ENCODE results near the gene GALNS.

The GALNS gene

DNA sequence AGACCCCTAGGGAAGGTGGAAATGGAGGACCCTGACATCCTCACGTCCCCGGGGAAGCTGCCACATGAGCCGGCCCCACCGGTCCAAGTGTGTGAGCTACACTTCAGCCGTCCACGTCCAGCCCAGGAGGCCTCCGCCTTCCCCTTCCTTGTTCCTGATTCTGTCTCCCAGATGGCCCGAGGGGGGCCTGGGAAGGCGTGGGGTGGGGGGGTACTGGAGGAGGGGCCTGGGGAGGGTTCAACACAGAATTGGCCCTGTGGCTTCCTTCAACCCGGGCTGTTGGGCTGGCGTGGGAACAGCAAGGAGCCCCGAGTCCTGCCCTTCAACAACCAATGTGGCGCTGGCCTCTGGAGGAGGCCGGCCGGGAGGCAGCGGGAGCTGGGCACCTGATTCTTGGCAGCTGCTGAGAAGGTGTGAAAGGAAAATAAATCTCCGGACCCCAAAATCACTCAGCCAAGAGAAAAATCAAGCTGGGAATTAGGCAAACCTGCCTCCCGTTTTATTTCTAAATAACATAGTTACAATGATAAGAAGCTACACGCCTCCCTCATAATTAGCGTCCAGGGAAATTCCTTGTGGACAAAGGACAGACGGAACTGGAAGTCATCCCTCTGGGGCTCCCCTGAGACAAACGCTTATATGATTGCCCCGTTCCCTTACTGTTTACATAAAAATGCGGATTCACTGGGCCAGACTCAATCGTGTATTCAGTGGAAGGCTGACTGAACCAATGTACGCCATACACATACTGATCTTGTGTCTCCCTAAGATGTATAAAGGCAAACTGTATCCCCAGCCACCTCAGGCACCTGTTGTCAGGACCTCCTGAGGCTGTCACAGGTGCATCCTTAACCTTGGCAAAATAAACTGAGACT, 43.2 kb downstream of the GALNS start:
- Histone ChIP-seq H3K9ac (ENCODE audit: low read depth, low read length) (no peak overlapping the region), H3K4me3 (ENCODE audit: low read depth, low read length) (no peak overlapping the region), H3K27me3 (ENCODE audit: control insufficient read depth, insufficient read depth, low read length) (no peaks in the 10 kb centered on the region), H3K36me3 (ENCODE audit: control insufficient read depth, insufficient read depth, low read length) (peaks cover 22% of the 10 kb centered on the region), H3K4me1 (ENCODE audit: control insufficient read depth, insufficient read depth, low read length) (peaks cover 7% of the 10 kb centered on the region; the same call in 1 of the 2 replicates), H3K27ac (ENCODE audit: low read depth, low read length) (no peak overlapping the region), H3K9me3 (ENCODE audit: control insufficient read depth, insufficient read depth, low read length) (no peaks in the 10 kb centered on the region)

DNA sequence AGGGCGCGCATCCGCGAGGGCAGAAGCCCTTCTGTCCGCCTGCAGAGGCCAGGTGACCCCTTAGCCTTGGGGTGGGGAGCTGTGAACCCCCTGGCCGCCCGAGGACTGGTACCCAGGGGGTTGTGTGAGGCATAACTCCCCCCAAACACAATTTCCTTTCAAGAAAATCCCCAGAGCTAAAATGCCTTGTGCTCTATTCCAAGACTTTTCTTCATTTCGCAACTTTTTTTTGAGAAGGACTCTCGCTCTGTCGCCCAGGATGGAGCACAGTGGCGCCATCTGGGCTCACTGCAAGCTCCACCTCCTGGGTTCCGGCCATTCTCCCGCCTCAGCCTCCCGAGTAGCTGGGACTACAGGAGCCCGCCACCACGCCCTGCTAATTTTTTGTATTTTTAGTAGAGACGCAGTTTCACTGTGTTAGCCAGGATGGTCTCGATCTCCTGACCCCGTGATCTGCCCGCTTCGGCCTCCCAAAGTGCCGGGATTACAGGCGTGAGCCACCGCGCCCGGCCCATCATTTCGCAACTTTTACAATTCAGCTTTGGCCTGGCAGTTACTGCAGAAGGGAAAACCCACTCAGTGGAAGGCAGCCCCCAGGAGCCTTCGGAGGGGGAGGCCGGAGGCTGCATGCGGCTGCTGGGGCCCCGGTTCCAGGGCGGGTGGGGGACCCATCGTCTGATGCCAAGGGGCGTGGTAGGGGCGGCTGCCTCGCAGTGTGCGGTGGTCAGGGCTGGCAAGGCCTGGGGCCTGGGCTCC, 44.1 kb downstream of the GALNS start:
- Histone ChIP-seq H3K27ac (ENCODE audit: low read depth, low read length) (peak overlapping the region; percentile 94), H3K27me3 (ENCODE audit: control insufficient read depth, insufficient read depth, low read length) (no peaks in the 10 kb centered on the region), H3K36me3 (ENCODE audit: control insufficient read depth, insufficient read depth, low read length) (peaks cover 31% of the 10 kb centered on the region), H3K9me3 (ENCODE audit: control insufficient read depth, insufficient read depth, low read length) (no peaks in the 10 kb centered on the region), H3K4me1 (ENCODE audit: control insufficient read depth, insufficient read depth, low read length) (peaks cover 7% of the 10 kb centered on the region; the same call in 1 of the 2 replicates), H3K9ac (ENCODE audit: low read depth, low read length) (peak overlapping the region; percentile 83), H3K4me3 (ENCODE audit: low read depth, low read length) (peak overlapping the region; percentile 91)

DNA sequence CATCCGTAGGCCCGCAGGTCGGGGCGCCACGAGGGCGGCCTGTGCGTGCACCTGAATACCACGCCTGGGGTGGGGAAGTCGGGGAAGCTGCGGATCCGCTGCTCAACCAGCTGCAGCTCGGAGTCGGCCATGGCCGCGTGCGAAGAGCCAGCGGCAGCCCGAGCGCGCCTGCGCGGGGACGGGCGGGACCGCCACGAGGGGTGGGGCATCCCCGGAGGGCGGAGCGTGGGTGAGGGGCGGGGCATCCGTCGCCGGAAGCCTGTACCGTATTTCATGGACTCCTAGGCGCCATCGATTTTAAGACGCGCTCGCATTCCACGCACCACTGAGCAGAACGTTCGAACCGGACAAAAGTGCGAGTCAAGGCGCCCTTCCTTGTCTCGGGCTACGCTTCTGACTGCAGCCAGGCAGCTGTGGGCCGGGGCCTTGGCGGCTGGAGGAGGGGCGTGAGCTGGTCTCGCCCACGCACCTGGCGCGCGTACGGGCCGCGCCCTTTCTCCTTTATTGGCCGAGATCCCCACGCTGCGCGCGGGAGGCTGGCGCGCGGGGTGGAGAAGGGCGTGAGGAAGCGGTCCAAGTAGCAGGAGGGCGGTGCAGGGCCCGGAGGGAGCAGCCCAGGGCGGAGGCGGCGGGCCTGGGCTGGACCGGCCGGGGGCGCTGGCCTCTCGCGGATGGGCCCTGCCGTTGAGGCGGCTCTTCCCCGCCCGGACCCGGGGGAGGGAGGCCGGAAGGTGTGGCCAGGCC, 44.8 kb downstream of the GALNS start, which contains the start of gene APRT:
Gene APRT, minus strand, starts transcription at position 160 of the 744 bp plus-strand sequence. Its CDS starts 29 bp downstream, at position 131.
- Histone ChIP-seq H3K4me1 (ENCODE audit: control insufficient read depth, insufficient read depth, low read length) (peaks cover 7% of the 10 kb centered on the region; the same call in 1 of the 2 replicates), H3K27me3 (ENCODE audit: control insufficient read depth, insufficient read depth, low read length) (no peaks in the 10 kb centered on the region), H3K9me3 (ENCODE audit: control insufficient read depth, insufficient read depth, low read length) (no peaks in the 10 kb centered on the region), H3K4me3 (ENCODE audit: low read depth, low read length) (peak within 1 kb of the TSS; percentile 91), H3K27ac (ENCODE audit: low read depth, low read length) (peak within 1 kb of the TSS; percentile 94), H3K9ac (ENCODE audit: low read depth, low read length) (peak within 1 kb of the TSS; percentile 94), H3K36me3 (ENCODE audit: control insufficient read depth, insufficient read depth, low read length) (peaks cover 38% of the 10 kb centered on the region)

DNA sequence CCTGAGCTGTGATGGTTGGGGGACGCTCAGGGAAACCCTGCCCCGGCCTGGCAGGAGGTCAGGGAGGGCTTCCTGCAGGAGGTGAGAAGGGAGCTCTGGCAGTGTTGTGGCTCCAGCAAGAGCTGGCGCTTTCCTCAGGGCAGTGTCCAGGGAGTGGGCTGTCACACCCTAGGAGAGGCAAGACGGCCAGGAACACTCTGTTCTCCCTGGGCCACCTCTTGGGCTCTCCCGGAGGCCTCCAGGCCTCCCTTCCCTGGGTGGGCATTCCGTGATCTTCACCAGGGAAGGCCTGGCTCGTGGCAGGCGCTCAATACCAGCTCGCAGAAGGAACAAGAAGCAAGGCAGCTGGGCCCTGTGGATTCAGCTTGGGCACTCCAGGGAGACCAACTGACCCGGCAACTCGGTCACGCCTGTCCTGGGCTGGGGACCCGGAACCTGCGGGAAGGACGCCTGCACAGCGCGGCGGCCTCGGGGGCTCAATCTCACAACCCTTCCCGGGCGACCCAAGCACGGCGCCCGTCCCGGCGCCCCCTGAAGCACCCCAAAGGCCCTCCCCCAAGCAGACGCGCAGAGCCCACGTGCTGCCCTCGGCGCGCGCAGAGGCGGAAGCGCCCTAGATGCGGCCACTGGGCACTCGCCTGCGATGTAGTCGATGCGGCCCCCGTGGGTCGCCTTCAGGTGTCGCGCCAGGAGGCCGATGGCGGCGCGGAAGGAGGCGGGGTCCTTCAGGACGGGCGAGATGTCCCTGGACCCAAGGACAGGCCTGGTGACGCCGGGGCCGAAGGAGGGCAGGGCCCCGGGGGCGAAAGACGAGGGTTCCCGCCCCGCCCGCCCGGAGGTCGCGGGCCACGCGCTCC, 45.6 kb downstream of the GALNS start:
- Histone ChIP-seq H3K27me3 (ENCODE audit: control insufficient read depth, insufficient read depth, low read length) (no peaks in the 10 kb centered on the region), H3K27ac (ENCODE audit: low read depth, low read length) (peak overlapping the region; percentile 94), H3K36me3 (ENCODE audit: control insufficient read depth, insufficient read depth, low read length) (peaks cover 46% of the 10 kb centered on the region), H3K9me3 (ENCODE audit: control insufficient read depth, insufficient read depth, low read length) (no peaks in the 10 kb centered on the region), H3K4me1 (ENCODE audit: control insufficient read depth, insufficient read depth, low read length) (peaks cover 7% of the 10 kb centered on the region; the same call in 1 of the 2 replicates), H3K9ac (ENCODE audit: low read depth, low read length) (peak overlapping the region; percentile 94), H3K4me3 (ENCODE audit: low read depth, low read length) (peak overlapping the region; percentile 91)

DNA sequence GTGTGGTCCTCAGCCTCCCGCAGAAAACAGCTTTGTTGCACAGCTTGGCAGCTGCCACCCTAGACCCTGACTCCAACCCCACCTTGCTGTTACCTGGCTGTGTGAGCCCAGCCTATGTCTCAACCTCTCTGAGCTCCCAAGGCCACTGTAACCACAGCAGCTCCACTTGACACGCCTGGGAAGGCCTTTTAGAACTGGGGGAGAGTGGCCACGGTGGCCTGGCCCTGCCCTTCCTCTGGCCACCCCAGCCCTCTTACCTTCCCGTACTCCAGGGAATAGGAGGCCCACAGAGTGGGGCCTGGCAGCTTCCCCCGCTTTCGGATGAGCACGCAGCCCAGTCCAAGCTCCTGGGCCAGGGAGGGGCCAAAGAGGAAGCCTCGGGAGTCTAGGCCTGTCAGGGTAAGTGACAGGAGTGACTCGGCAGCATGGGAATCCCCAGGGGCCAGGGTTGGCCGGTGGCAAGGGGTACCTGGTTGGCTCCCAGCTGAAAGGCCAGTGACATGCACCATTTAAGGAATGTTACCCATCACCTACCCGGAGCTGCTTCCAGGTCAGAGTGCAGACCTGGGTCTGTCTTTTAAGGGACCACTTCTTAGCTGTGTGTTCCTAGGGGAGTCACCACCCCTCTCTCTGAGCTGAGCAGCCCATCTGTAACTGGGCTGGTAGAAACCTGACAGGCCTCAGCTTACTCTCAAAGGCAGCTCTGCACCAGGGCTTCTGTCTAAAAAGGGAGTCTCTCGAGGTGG, 46.4 kb downstream of the GALNS start:
- Histone ChIP-seq H3K27ac (ENCODE audit: low read depth, low read length) (peak overlapping the region; percentile 94), H3K36me3 (ENCODE audit: control insufficient read depth, insufficient read depth, low read length) (peaks cover 54% of the 10 kb centered on the region), H3K4me1 (ENCODE audit: control insufficient read depth, insufficient read depth, low read length) (peaks cover 7% of the 10 kb centered on the region; the same call in 1 of the 2 replicates), H3K9me3 (ENCODE audit: control insufficient read depth, insufficient read depth, low read length) (no peaks in the 10 kb centered on the region), H3K27me3 (ENCODE audit: control insufficient read depth, insufficient read depth, low read length) (no peaks in the 10 kb centered on the region), H3K4me3 (ENCODE audit: low read depth, low read length) (peak overlapping the region; percentile 91), H3K9ac (ENCODE audit: low read depth, low read length) (peak overlapping the region; percentile 94)

DNA sequence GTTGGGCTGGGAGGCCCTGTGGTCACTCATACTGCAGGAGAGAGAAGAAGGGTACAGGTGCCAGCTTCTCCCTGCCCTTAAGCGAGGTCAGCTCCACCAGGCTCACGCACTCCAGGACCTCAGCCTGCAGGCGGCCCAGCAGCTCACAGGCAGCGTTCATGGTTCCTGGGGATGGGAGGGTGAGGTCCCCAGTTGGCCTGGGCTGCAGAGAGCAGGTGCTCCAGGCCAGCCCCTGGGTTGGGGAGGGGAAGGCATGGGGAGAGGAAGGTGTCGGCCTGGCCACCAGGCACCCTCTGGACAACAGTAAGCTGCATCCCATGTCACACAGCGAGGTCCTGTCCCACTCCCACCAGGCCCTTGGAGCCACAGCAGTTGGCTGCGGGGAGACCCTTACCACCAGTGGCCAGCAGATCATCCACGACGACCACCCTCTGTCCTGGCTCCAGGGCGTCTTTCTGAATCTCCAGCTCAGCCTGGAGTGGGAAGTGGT, 47.0 kb downstream of the GALNS start:
- H3K9ac ChIP-seq (ENCODE audit: low read depth, low read length) = no peak overlapping the region
- peaks cover 7% of the 10 kb centered on the region; the same call in 1 of the 2 replicates for H3K4me1 ChIP-seq (ENCODE audit: control insufficient read depth, insufficient read depth, low read length)
- peaks cover 60% of the 10 kb centered on the region for H3K36me3 ChIP-seq (ENCODE audit: control insufficient read depth, insufficient read depth, low read length)
- no peaks in the 10 kb centered on the region for H3K9me3 ChIP-seq (ENCODE audit: control insufficient read depth, insufficient read depth, low read length)
- H3K4me3 ChIP-seq (ENCODE audit: low read depth, low read length) = 0 out of 2 replicates have a peak overlapping the region, but pooled peaks have one; percentile 91
- H3K27me3 ChIP-seq (ENCODE audit: control insufficient read depth, insufficient read depth, low read length) = no peaks in the 10 kb centered on the region
- peak overlapping the region; percentile 3 for H3K27ac ChIP-seq (ENCODE audit: low read depth, low read length)

DNA sequence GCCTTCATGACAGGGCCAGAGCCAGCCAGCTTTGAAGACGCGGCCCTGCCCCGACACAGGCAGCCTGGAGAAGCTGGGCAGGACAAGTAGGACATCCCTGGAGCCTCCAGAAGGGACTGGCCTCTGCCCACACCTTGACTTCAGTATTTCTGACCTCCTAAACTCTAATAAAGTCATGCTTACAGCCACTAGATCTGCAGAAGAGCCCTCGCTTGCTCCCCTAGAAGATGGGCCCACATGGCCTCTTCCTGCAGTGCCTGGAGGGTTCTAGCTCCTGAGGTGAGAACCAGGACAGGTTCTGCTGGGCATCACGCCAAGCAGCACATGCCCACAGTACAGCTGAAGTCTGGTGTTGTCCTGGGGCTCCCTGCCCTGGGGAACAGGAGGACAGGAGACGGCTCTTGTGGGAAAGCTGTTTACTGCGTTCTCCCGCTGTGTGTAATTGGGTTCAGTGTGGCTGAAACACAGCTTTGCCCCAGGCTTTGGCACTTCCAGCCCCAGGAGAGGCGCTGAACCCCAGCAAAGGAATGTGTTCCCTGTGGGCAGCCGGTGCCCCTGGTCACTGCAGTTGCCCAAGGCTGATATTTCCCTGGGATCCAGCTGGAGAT, 47.6 kb downstream of the GALNS start:
- no peak overlapping the region for H3K9ac ChIP-seq (ENCODE audit: low read depth, low read length)
- H3K36me3 ChIP-seq (ENCODE audit: control insufficient read depth, insufficient read depth, low read length) = peaks cover 63% of the 10 kb centered on the region
- no peaks in the 10 kb centered on the region for H3K9me3 ChIP-seq (ENCODE audit: control insufficient read depth, insufficient read depth, low read length)
- peak overlapping the region; percentile 3 for H3K27ac ChIP-seq (ENCODE audit: low read depth, low read length)
- no peaks in the 10 kb centered on the region for H3K27me3 ChIP-seq (ENCODE audit: control insufficient read depth, insufficient read depth, low read length)
- H3K4me1 ChIP-seq (ENCODE audit: control insufficient read depth, insufficient read depth, low read length) = peaks cover 7% of the 10 kb centered on the region; the same call in 1 of the 2 replicates
- H3K4me3 ChIP-seq (ENCODE audit: low read depth, low read length) = no peak overlapping the region

DNA sequence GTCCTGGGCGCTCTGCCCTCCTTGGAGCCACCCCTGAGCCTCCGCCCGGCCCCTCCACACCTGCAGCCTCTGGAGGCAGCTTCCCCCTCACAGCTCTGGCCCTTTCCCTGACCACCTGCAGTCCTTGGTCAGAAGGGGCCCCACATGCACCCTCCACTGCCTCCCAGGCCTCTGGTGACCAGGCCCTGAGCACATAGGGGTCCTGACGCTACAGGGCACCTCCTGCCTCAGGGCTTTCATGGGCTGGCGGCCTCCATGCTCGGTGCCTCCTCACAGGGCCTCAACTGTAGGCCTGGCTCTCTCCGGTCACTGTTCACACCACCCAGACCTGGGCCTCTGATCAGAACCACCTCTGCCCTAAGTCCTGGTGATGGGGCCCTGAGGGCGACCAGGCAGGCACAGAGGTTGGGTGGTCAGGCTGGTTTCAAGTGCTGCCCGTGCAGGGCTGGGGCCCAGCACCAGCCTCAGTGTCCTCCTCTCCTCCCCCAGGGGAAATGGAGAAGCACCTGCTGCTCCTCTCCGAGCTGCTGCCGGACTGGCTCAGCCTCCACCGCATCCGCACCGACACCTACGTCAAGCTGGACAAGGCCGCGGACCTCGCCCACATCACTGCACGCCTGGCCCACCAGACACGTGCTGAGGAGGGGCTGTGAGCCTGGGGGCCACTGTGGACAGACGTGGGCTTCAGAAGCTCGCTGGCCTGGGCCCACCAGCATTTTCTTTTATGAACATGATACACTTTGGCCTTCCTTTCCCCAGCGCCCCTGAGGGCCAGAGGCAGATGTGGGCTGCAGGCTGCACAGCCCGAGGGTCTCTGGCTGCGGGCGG, 48.9 kb downstream of the GALNS start:
- Histone ChIP-seq H3K4me3 (ENCODE audit: low read depth, low read length) (no peak overlapping the region), H3K4me1 (ENCODE audit: control insufficient read depth, insufficient read depth, low read length) (0 out of 2 replicates have a peak, but pooled peaks cover 7% of the 10 kb centered on the region), H3K27me3 (ENCODE audit: control insufficient read depth, insufficient read depth, low read length) (no peaks in the 10 kb centered on the region), H3K9ac (ENCODE audit: low read depth, low read length) (no peak overlapping the region), H3K9me3 (ENCODE audit: control insufficient read depth, insufficient read depth, low read length) (no peaks in the 10 kb centered on the region), H3K36me3 (ENCODE audit: control insufficient read depth, insufficient read depth, low read length) (peaks cover 63% of the 10 kb centered on the region), H3K27ac (ENCODE audit: low read depth, low read length) (no peak overlapping the region)
